Right lobe of liver (tissue), 6 donors: Measurements from ENCODE around the gene CPE. TPM values are rescaled to one million over a fixed set of nuclear protein-coding genes. Genes with fewer than 3 reads are reported as not detected.

Experiments
- ATAC-seq, 4 donors: fragments of 200-7000 bp; cut with Tn5 transposase; one replicate each; pipeline ENCODE4 v1.9.1; 2020; ENCODE audit warnings: mild to moderate bottlenecking in 4 of 4, moderate library complexity in 4 of 4
- DNase-seq, 3 donors: peaks; one replicate each; pipeline ENCODE4 v3.0.0-alpha.2; 2020
- H3K27ac ChIP-seq, 3 donors: fragments of 200-600 bp; one replicate each; pipeline ENCODE4 v1.8.0; 2022
- H3K27me3 ChIP-seq, 2 donors: fragments of 200-600 bp; one replicate each; pipeline ENCODE4 v1.8.0; 2022
- H3K36me3 ChIP-seq, 4 donors: fragments of 200-600 bp; sonication (generic) in 1 of 4; one replicate each; pipeline versions ENCODE4 v1.5.1 to v1.8.0; 2017 to 2022; ENCODE audit warnings: control low read depth in 1 of 4
- H3K4me1 ChIP-seq, 4 donors: fragments of 200-600 bp; sonication (generic) in 1 of 4; one replicate each; pipeline versions ENCODE4 v1.5.1 to v1.8.0; 2017 to 2022; ENCODE audit warnings: control low read depth in 1 of 4
- H3K4me3 ChIP-seq, 3 donors: fragments of 200-600 bp; one replicate each; pipeline ENCODE4 v1.8.0; 2022
- H3K9me3 ChIP-seq, 4 donors: fragments of 200-600 bp; sonication (generic) in 1 of 4; one replicate each; pipeline versions ENCODE4 v1.5.1 to v1.8.0; 2017 to 2022; ENCODE audit warnings: control low read depth in 1 of 4
- POLR2A ChIP-seq: fragments of 450-650 bp; IDR thresholded peaks from one replicate; pipeline ENCODE4 v1.6.1; 2017; ENCODE audit warnings: antibody characterized with exemption, mild to moderate bottlenecking
- WGBS: methylation state at CpG from one replicate; pipeline ENCODE4 v1.1.6; 2018; ENCODE audit warnings: low coverage, low lambda C conversion rate; ENCODE audit not compliant: insufficient coverage; ENCODE audit errors: missing lambda C conversion rate; 5-methylcytosine and 5-hydroxymethylcytosine counted together
- intact Hi-C, 2 donors: fragments of 100-400 bp; cut with DNase I; formaldehyde crosslinking; loops; one replicate each; pipeline versions ENCODE4 v1.11.2 to v1.14.1; 2022
- total RNA-seq, 6 experiments: library from RNA; depleted of rRNA in 2 of 6; stranded (reverse); fragments of >200 nt in 2 of 6; fragmentation: NEBNext Ultra II Directional in 3 of 6; extraction: Animal tissue kit (Norgen Biotek cat#: 25700) in 3 of 6; gene quantifications; one replicate each; pipeline versions ENCODE4 v1.1.0 to v1.2.4, GENCODE V29; 2016 to 2023
- TF ChIP-seq, protein P1 (sequence below), 4 donors: fragments of 200-600 bp in 3 of 4; fragments of 450-650 bp in 1 of 4; IDR thresholded peaks; one replicate each; pipeline versions ENCODE4 v1.5.1 to v1.8.0; 2016 to 2022; ENCODE audit warnings: antibody characterized with exemption in 4 of 4, mild to moderate bottlenecking in 2 of 4
- donor health status: DM: no; HTN: yes; CAD: no.
- donor health status: DM: no; HTN: no; CAD: no.
- donor health status: DM: no; HTN: no; CAD: no.
- donor health status: DM: no; HTN: yes; CAD: no.
- donor health status: DM: no; HTN: yes; CAD: no.

Gene CPE
- total RNA-seq, 6 experiments from 2014 or later = 4.2 to 17.3 (median 9.4) TPM

DNA sequence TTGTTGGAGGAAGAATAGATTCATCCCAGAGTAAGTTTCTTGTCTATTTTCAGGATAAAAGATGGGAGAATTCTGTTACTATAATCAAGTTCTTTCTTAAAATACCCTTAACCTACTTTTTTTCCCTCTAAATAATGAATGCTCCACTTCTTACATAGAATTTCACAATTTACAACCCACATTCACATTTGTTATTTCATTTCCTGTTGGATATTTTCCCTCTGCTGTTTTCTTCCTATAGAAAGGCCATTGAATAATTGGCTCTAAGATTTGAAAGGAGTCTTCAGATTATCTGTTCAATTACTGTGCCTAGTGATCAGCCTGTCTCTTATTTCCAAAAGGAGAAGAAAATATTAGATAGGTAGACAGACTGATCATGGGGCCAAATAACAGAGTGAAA is 79.7 kb downstream of the CPE start:
- Histone ChIP-seq H3K27me3 (no peaks in the 10 kb centered on the region), H3K4me3 (no peak overlapping the region), H3K4me1 (no peaks in the 10 kb centered on the region), H3K9me3 (no peaks in the 10 kb centered on the region), H3K27ac (no peak overlapping the region), H3K36me3 (no peaks in the 10 kb centered on the region)
- intact Hi-C loops = no loop called here
- no peak for TF ChIP-seq POLR2A
- TF ChIP-seq, protein P1, sequence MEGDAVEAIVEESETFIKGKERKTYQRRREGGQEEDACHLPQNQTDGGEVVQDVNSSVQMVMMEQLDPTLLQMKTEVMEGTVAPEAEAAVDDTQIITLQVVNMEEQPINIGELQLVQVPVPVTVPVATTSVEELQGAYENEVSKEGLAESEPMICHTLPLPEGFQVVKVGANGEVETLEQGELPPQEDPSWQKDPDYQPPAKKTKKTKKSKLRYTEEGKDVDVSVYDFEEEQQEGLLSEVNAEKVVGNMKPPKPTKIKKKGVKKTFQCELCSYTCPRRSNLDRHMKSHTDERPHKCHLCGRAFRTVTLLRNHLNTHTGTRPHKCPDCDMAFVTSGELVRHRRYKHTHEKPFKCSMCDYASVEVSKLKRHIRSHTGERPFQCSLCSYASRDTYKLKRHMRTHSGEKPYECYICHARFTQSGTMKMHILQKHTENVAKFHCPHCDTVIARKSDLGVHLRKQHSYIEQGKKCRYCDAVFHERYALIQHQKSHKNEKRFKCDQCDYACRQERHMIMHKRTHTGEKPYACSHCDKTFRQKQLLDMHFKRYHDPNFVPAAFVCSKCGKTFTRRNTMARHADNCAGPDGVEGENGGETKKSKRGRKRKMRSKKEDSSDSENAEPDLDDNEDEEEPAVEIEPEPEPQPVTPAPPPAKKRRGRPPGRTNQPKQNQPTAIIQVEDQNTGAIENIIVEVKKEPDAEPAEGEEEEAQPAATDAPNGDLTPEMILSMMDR (IDR thresholded peaks at IDR 0.05) = no peak
- DNase-seq (no peak), ATAC-seq (no peak)

DNA sequence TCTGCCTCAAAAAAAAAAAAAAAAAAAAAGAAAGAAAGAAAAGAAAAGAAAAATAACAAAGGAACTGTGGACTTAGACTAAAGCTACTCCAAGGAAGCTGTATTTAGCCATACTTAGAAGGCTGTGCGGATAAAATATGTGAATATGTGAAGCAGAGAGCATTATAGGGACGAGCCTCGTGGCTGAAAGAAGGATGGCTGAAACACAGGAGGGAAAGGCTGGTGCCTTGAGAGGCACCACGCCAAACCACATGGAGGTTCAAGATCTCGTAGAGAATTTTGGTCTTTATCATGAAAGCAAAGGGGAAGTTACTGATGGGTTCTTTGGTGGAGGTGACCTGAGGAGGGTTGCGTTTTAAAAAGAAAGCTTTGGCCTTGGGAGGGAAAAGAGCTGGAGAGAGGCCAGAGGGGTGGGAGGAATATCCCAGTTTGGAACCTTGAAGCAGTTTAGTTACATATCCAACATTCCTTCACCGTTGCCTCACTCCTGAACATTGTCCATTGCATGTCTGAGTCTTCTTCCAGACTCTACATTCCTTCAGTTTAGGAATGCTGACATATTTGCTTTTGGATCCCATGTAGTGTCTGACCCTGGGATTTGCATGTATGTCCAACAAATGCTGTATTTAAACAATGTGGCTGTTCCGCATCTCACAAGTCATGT is 82.5 kb downstream of the CPE start:
- Histone ChIP-seq H3K27ac (no peak overlapping the region), H3K27me3 (no peaks in the 10 kb centered on the region), H3K9me3 (no peaks in the 10 kb centered on the region), H3K36me3 (no peaks in the 10 kb centered on the region), H3K4me3 (no peak overlapping the region), H3K4me1 (no peaks in the 10 kb centered on the region)
- peak in 1 of 4 donors; percentile 29 for ATAC-seq
- 72% methylated on average over 5 of the region's 8 CpGs for WGBS
- intact Hi-C loops = loop anchor here (10.0 kb wide), 1 partner anchor 106 kb away; no protein-coding TSS in a partner anchor
- no peak for DNase-seq
- TF ChIP-seq, protein P1 (IDR thresholded peaks at IDR 0.05) = no peak
- no peak for TF ChIP-seq POLR2A

DNA sequence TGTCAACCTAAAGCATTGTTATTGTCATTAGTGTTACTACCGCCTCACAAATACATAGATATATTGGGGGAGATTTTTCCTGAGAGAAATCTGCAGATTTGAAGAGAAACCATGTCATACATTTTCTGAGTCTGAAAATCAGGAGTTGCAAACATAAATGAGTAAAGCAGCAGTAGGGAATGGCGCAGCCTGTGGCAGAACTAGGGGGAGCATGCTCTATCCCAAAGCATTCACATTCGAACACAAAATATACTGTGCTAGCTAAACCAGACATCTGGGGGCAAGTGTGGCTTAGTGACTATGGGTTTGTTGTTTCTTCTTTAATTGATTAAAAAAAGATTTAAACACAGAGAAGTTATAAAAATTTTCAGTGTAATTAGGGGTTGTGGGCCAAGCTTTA is 83.2 kb downstream of the CPE start:
- H3K36me3 ChIP-seq = no peaks in the 10 kb centered on the region
- ATAC-seq = no peak
- intact Hi-C loops = loop anchor here (10.0 kb wide), 1 partner anchor 107 kb away; no protein-coding TSS in a partner anchor
- H3K27ac ChIP-seq = no peak overlapping the region
- H3K4me3 ChIP-seq = no peak overlapping the region
- DNase-seq = no peak
- TF ChIP-seq POLR2A = no peak
- TF ChIP-seq, protein P1 (IDR thresholded peaks at IDR 0.05) = no peak
- no peaks in the 10 kb centered on the region for H3K4me1 ChIP-seq
- 91% methylated on average over 3 of the region's 3 CpGs for WGBS
- no peaks in the 10 kb centered on the region for H3K9me3 ChIP-seq
- H3K27me3 ChIP-seq = no peaks in the 10 kb centered on the region

DNA sequence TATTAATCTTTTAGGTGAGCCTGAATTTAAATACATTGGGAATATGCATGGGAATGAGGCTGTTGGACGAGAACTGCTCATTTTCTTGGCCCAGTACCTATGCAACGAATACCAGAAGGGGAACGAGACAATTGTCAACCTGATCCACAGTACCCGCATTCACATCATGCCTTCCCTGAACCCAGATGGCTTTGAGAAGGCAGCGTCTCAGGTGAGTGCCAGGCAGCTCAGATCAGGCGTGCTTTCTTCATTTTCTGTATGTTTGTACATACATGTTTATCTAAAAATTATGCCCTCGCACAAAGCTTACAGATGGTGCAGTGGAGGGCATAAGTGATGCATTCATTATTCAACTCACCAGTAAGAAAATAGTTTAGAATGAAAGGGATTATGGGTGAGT is 85.6 kb downstream of the CPE start:
- no peaks in the 10 kb centered on the region for H3K27me3 ChIP-seq
- 55% methylated on average over 7 of the region's 7 CpGs for WGBS
- intact Hi-C loops = loop anchor here (10.0 kb wide), 1 partner anchor 110 kb away; no protein-coding TSS in a partner anchor
- H3K4me1 ChIP-seq = peaks cover 0 to 1% (median 0%) of the 10 kb centered on the region in 4 donors
- ATAC-seq (no peak), DNase-seq (no peak)
- TF ChIP-seq, protein P1 (IDR thresholded peaks at IDR 0.05) = no peak
- no peak for TF ChIP-seq POLR2A
- H3K36me3 ChIP-seq = no peaks in the 10 kb centered on the region
- no peak overlapping the region for H3K27ac ChIP-seq
- H3K9me3 ChIP-seq = no peaks in the 10 kb centered on the region
- no peak overlapping the region for H3K4me3 ChIP-seq
